Transverse colon (tissue), 4 donors: ENCODE measurements around the gene CDC42EP3.

Source experiments
- CTCF ChIP-seq, 5 experiments: fragments of 200-600 bp in 3 of 5; fragments of 450-650 bp in 2 of 5; sonication (generic) in 3 of 5; IDR thresholded peaks; 1 replicate in 2 of 5; 2 replicates in 3 of 5; pipeline ENCODE4 v1.5.1; 2016 to 2017; ENCODE audit warnings: antibody characterized with exemption in 5 of 5, inconsistent platforms in 3 of 5, mild to moderate bottlenecking in 2 of 5, moderate library complexity in 1 of 5
- POLR2A ChIP-seq: fragments of 450-650 bp; IDR thresholded peaks from one replicate; pipeline ENCODE4 v1.6.1; 2016; ENCODE audit warnings: antibody characterized with exemption, mild to moderate bottlenecking, moderate library complexity
- POLR2AphosphoS5 ChIP-seq, 3 donors: sonication (generic); formaldehyde crosslinking; IDR thresholded peaks; one replicate each; pipeline ENCODE4 v1.6.1; 2016; ENCODE audit warnings: antibody characterized with exemption in 3 of 3

- TF ChIP-seq CTCF (IDR thresholded peaks at IDR 0.05) (no peak), POLR2AphosphoS5 (IDR thresholded peaks at IDR 0.05) (no peak), POLR2A (no peak)
Measured at GRCh38 chr2:37707393-37707792, 36.0 kb upstream of the CDC42EP3 start.
